ENCODE data around the gene ZFR. TPM values are rescaled to one million over a fixed set of nuclear protein-coding genes. Genes with fewer than 3 reads are reported as not detected.

Gene ZFR
- polyA plus RNA-seq, 3 donors, result 29.8 to 81.8 (median 62.3) TPM

DNA sequence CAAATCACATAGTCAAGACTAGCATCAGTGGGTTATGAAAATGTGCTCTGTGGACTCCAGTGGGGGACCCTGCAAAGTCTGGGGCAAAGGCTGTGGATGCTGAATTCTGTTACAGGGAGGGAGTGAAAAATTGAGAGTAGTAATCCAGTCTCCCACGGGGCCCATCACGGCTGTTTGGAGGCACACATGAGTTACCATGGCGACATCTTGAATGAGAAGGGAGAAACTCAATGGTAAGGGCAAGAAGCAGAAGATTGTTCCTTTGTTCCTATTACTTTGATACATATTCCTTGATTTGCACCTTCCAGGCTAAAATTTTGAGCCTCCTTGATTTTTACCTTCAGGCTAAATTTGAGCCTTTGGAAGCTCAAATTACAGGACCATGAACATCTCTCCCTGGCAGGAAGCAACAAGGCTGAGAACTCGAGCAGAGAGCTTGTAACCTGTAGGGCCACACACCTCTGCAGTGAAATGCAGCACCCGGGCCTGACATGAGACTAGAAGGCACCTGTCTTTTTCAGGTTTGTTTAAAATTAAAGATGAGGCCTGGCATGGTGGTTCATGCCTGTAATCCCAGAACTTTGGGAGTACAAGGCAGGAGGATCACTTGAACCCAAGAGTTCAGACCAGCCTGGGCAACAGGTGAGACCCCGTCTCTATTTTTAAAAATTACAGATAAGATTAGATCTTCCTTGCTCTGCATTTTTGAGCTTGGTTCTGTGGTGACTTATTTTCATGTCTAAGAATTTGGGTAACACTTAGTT is 31.0 kb upstream of the ZFR start:
- Histone ChIP-seq H3K4me1 (ENCODE audit: control insufficient read depth in 1 of 2, insufficient read depth in 2 of 2, low read length in 2 of 2) (no peaks in the 10 kb centered on the region), H3K9ac (ENCODE audit: insufficient read depth, low read length, poor library complexity, severe bottlenecking) (no peak overlapping the region), H2AFZ (ENCODE audit: insufficient read depth, low read depth, low read length, poor library complexity, severe bottlenecking) (no peak overlapping the region), H3K27me3 (ENCODE audit: control insufficient read depth in 2 of 2, insufficient read depth in 2 of 2, low read length in 2 of 2) (no peaks in the 10 kb centered on the region), H3K9me3 (replicated peaks in 1 of 2; ENCODE audit: control insufficient read depth in 1 of 2, insufficient read depth in 1 of 2, low read length in 2 of 2) (no peaks in the 10 kb centered on the region), H3K36me3 (replicated peaks in 1 of 2; ENCODE audit: control insufficient read depth in 1 of 2, insufficient read depth in 2 of 2, low read length in 2 of 2) (no peaks in the 10 kb centered on the region), H3K79me2 (ENCODE audit: insufficient read depth, low read length) (no peaks in the 10 kb centered on the region), H4K20me1 (ENCODE audit: insufficient read depth, low read length) (no peaks in the 10 kb centered on the region), H3K4me2 (replicated peaks; ENCODE audit: extremely low read depth, low read length, poor library complexity, severe bottlenecking) (no peak overlapping the region), H3K4me3 (replicated peaks in 1 of 3; ENCODE audit: low read depth in 2 of 3, low read length in 3 of 3) (no peak overlapping the region), H3K27ac (ENCODE audit: low read depth in 1 of 2, low read length in 2 of 2) (no peak overlapping the region)
- H3K4me3 Mint-ChIP-seq, result no peak overlapping the region
- no peaks in the 10 kb centered on the region for H3K4me1 Mint-ChIP-seq
- TF ChIP-seq, protein P1, sequence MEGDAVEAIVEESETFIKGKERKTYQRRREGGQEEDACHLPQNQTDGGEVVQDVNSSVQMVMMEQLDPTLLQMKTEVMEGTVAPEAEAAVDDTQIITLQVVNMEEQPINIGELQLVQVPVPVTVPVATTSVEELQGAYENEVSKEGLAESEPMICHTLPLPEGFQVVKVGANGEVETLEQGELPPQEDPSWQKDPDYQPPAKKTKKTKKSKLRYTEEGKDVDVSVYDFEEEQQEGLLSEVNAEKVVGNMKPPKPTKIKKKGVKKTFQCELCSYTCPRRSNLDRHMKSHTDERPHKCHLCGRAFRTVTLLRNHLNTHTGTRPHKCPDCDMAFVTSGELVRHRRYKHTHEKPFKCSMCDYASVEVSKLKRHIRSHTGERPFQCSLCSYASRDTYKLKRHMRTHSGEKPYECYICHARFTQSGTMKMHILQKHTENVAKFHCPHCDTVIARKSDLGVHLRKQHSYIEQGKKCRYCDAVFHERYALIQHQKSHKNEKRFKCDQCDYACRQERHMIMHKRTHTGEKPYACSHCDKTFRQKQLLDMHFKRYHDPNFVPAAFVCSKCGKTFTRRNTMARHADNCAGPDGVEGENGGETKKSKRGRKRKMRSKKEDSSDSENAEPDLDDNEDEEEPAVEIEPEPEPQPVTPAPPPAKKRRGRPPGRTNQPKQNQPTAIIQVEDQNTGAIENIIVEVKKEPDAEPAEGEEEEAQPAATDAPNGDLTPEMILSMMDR (IDR thresholded peaks at IDR 0.05), result no peak
- intact Hi-C loops (cut with micrococcal nuclease), result no loop called here
- peaks cover 0 to 2% (median 1%) of the 10 kb centered on the region in 3 donors for H3K27me3 Mint-ChIP-seq (ENCODE audit: low read depth in 3 of 3)
- peaks cover 0 to 2% (median 0%) of the 10 kb centered on the region in 7 donors for H3K9me3 Mint-ChIP-seq
- H3K27ac Mint-ChIP-seq, result peak overlapping the region in 1 of 7 donors; percentile 7
- WGBS (ENCODE audit: insufficient coverage), result 95% methylated on average over 2 of the region's 6 CpGs
- DNase-seq, result no peak
- no peaks in the 10 kb centered on the region for H3K36me3 Mint-ChIP-seq

- 90% methylated on average over 5 of the region's 9 CpGs for WGBS (ENCODE audit: insufficient coverage)
- DNase-seq, result no peak
- peak overlapping the region; percentile 11 for H2AFZ ChIP-seq (ENCODE audit: insufficient read depth, low read depth, low read length, poor library complexity, severe bottlenecking)
- H3K27me3 ChIP-seq (ENCODE audit: control insufficient read depth in 2 of 2, insufficient read depth in 2 of 2, low read length in 2 of 2), result no peaks in the 10 kb centered on the region
- no peaks in the 10 kb centered on the region for H3K4me1 ChIP-seq (ENCODE audit: control insufficient read depth in 1 of 2, insufficient read depth in 2 of 2, low read length in 2 of 2)
- H3K9me3 Mint-ChIP-seq, result peaks cover 0 to 2% (median 0%) of the 10 kb centered on the region in 7 donors
- intact Hi-C loops (cut with micrococcal nuclease), result no loop called here
- H3K4me3 Mint-ChIP-seq, result no peak overlapping the region
- no peaks in the 10 kb centered on the region for H4K20me1 ChIP-seq (ENCODE audit: insufficient read depth, low read length)
- no peak overlapping the region for H3K27ac ChIP-seq (ENCODE audit: low read depth in 1 of 2, low read length in 2 of 2)
- H3K79me2 ChIP-seq (ENCODE audit: insufficient read depth, low read length), result no peaks in the 10 kb centered on the region
- TF ChIP-seq, protein P1 (IDR thresholded peaks at IDR 0.05), result no peak
- no peak overlapping the region for H3K4me2 ChIP-seq (replicated peaks; ENCODE audit: extremely low read depth, low read length, poor library complexity, severe bottlenecking)
- no peaks in the 10 kb centered on the region for H3K36me3 ChIP-seq (replicated peaks in 1 of 2; ENCODE audit: control insufficient read depth in 1 of 2, insufficient read depth in 2 of 2, low read length in 2 of 2)
- no peaks in the 10 kb centered on the region for H3K4me1 Mint-ChIP-seq
- H3K27ac Mint-ChIP-seq, result no peak overlapping the region
- no peaks in the 10 kb centered on the region for H3K9me3 ChIP-seq (replicated peaks in 1 of 2; ENCODE audit: control insufficient read depth in 1 of 2, insufficient read depth in 1 of 2, low read length in 2 of 2)
- no peak overlapping the region for H3K9ac ChIP-seq (ENCODE audit: insufficient read depth, low read length, poor library complexity, severe bottlenecking)
- H3K4me3 ChIP-seq (replicated peaks in 1 of 3; ENCODE audit: low read depth in 2 of 3, low read length in 3 of 3), result no peak overlapping the region
- H3K27me3 Mint-ChIP-seq (ENCODE audit: low read depth in 3 of 3), result peaks cover 0 to 2% (median 1%) of the 10 kb centered on the region in 3 donors
- H3K36me3 Mint-ChIP-seq, result no peaks in the 10 kb centered on the region
Observed at GRCh38 chr5:32474209-32474854, 29.8 kb upstream of the ZFR start.

Measured in CD14-positive monocyte (primary cell).